GM19372 (cell line): Measurements from ENCODE around the gene SLC25A4.

Experiments
- ATAC-seq: cut with Tn5 transposase; IDR thresholded peaks from one replicate; pipeline ENCODE4 v1.9.1; 2021; ENCODE audit warnings: mild to moderate bottlenecking, low read depth, moderate library complexity; ENCODE audit not compliant: unreplicated experiment

Gene SLC25A4

DNA sequence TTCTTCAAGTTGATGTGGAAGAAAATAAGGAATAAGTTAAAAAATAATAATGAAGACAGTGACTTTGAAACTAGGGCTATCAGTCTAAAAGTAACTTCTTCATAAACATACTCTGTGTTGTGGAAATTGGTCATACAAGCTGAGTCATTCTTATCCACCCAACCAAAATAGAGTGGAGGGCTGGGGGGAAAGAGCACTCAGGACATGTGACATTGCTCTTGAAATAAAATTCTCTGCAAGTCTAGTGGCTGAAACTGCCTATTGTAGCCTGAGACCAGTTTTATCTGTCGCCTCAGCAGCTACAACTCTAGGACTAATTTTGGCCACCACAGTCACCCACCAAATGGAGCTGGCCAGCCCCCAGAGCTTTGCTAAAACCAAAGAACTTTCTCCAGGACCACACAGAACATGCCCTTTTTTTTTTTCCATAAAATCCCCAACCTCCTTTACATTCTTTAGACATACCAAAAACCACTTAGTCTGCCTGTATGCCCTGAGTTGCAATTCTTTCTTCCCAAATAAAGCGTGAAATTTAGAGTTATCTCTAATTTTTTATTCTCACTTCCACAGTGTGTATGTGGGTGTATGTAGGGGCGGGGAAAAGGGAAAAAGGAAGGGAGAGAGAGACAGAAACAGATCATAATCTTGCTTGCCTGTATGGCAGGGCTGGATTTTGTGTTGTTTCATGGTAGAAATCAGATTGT, 23.0 kb upstream of the SLC25A4 start:
- ATAC-seq: no peak

- no peak for ATAC-seq
Observed at GRCh38 chr4:185120631-185120946, 22.5 kb upstream of the SLC25A4 start.

DNA sequence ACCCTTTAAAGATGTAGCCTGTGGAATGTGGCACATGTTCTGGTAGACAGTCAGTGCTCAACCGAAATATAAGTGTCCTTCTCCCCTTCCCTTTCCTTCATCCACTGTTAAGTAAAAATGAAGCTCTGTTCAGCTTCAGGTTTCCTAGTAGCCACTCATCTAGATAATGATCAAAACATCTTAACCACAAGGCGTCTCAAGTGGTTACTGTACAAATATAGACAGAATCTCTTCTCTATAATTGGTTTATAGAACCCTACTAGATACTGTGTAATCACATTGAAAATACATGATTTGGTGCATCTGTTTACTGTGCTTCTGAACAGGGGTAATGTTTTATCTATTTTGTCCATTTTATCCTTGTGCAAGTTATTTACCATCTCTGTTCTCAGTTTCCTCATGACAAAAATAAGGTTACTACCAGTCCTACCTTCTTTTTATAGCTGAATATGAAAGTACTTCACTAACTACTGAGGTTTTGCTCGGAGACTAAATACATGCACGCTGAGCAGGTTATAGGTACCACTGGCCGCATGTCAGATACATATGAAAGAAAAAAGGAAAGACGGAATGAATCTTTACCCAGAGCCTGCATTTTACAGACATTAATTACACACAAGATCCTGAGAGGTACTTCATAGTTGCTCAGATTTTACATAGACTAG, 20.3 kb upstream of the SLC25A4 start:
- ATAC-seq: peak; percentile 61

DNA sequence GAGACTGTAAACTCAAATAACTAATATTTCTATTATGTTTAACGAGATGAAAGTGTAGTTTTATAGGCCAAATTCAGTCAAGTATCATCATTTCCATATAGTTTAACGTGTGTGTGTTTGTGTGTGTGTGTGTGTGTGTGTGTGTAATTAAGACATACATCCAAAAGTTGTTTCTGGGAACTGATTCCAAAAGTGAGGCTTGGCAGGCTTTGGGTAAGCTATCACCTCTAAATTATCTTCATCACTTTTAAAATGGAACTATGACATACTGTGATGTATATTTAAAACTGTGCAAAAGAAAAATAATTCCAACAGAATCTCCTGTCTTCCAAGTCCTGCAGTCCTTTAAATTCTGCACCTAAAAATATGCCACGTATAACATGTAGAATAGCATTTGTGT, 19.1 kb upstream of the SLC25A4 start:
- no peak for ATAC-seq

DNA sequence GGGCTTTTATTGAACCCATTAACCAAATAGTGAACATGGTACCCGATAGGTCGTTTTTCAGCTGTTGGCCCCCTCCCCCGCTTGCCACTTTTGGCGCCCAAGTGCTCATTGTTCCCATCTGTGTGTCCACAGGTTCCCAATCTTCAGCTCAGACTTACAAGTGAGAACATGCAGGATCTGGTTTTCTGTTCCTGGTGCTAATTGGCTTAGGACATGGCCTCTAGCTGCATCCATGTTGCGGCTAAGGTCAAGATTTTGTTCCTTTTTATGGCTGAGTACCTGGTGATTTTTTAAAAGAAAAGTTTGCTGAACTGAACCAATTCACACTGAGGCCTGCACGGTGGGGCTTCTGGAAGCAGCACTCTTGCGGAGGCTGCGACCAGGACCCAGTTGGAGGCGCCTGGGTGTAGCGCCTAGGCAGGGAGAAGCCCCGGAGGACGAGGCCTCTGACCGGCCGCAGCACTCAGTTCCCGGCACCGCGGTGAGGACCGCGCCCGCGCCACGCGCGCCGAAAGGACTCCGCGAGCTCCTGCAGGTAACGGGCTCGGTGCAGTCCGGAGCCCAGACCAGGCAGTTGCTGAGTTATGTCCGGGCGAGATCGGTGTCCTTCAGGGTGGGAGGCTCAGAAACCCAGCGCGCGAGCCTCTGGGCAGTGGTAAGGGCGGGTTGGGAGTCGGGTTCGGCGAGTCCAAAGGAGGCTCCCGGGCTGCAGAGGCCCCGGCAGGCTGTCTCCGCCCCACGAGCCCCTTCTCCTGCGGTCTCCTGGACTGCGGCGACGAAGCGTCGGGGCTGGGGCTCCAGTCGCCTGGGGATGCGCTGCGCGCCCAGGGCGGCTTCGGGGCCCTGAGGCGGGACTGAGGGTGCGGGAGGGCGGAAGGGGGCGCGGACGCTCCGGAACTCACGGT, 15.8 kb upstream of the SLC25A4 start:
- ATAC-seq: no peak

- ATAC-seq: peak; percentile 57
Observed at GRCh38 chr4:185128272-185129119, 14.6 kb upstream of the SLC25A4 start.

DNA sequence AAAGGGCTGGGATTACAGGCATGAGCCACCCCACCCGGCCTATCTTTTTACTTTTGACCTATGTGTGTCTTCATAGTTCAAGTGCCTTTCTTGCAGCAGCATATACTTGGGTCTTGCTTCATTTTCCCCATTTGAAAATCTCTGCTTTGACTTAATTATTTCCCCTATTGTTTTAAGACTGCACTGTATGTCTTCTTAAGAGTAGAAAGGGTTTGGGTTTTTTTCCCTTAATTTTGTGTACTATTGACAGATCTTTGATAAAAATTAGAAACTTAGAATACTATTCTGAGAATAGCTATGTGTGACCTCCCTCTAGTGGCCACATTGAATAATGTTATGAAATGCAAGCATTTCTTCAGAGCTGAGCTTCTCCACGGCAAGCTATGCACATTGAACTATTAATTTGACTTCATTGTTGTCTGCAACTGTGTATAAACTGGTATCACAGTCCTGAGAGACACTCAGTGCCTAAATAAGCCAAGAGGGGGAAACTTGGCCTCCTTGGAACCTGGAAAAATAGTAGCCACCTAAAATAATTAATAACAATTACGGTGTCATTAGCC, 8.7 kb upstream of the SLC25A4 start:
- ATAC-seq: peak; percentile 65

DNA sequence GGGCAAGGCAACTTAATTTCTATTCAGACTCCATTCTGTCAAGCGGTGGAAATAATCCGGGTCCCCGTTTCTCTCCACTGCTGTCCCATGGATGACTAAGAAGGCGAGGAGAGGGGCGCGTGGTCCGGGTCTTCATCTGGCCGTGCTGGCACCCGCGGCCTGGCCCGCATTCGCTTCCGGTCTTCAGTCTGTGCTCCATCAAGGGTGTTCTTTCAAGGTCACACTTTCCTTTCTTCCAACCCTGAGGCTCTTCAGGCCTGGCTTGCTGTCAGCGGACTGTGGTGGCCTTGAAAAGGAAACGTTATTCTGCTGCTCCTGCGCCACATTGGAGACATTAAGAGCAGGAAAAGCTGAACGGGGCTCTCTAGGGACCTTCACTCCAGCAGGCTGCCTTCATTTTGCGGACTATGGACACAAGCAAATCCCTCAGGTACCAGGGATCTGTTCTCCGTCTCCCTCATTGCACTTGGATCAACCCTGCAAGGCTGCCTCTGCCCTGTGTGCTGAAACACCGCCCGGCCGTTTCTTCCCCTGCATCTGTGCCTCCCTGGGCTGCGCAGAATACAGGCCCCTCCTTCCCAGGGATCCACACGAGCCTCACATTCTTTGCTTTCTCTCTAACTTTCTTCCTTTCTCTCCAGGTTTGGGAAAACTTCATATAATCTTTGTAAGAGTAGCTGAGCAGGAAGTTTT, 5.7 kb upstream of the SLC25A4 start:
- no peak for ATAC-seq

GRCh38 chr4:185138161-185138560, 4.9 kb upstream of the SLC25A4 start:
- ATAC-seq: no peak

DNA sequence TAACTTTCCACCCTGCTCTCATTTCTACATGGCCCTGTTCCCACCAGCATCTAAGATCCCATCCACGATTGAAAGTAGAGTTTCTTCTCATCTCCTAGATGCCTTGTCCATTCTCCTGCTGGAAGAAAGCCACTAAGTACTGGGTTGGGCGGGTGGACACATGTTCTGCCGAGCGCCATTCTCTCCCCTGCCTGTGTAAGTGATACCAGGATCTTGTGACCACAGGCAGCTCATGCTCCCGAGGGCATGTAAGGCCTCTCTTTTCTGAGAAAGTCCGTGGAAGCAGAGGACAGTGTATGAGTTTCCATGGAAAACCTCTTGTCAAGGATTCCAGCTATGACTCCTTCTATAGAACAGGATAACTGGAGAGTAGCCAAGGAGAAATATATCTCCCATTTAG, 3.3 kb upstream of the SLC25A4 start:
- no peak for ATAC-seq

- no peak for ATAC-seq
Observed at GRCh38 chr4:185141777-185142176, 1.3 kb upstream of the SLC25A4 start.

GRCh38 chr4:185142564-185142911, 528 bp upstream of the SLC25A4 start:
- no peak for ATAC-seq

GRCh38 chr4:185143601-185143969, 519 bp downstream of the SLC25A4 start:
- no peak for ATAC-seq

- no peak for ATAC-seq
Observed at GRCh38 chr4:185144601-185145240, 1.7 kb downstream of the SLC25A4 start.

DNA sequence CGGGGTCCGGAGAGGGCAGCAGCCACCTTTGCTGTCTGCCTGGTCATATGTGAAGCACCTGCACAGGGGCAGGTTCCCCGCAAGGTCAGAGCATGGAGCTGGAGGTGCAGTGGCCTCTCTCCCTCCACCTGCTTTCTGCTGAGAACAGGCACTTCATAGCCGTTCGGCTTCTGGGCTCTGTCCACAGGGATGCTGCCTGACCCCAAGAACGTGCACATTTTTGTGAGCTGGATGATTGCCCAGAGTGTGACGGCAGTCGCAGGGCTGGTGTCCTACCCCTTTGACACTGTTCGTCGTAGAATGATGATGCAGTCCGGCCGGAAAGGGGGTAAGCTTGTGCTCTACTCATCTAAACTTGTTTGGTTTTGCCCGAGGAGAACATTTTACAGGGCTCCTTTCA, 2.5 kb downstream of the SLC25A4 start:
- no peak for ATAC-seq

DNA sequence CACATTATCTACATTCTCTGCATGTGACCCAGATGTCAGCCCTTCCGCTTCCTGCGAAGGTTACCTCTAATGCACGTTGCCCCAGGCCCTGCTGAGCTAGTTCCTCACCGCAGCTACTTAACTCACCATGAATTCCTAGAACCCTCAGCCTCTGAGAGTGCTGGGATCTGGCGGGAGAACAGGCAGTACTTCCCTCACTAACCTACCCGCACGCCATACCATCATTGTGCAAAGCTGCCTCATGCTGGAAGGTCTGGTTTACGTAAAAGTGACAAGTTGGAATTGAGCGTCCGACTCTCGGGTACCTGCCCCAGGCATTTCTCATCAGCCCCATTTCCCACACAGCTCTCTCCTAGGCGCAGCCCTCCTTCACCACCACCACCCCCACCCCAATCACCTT, 6.3 kb downstream of the SLC25A4 start:
- no peak for ATAC-seq

DNA sequence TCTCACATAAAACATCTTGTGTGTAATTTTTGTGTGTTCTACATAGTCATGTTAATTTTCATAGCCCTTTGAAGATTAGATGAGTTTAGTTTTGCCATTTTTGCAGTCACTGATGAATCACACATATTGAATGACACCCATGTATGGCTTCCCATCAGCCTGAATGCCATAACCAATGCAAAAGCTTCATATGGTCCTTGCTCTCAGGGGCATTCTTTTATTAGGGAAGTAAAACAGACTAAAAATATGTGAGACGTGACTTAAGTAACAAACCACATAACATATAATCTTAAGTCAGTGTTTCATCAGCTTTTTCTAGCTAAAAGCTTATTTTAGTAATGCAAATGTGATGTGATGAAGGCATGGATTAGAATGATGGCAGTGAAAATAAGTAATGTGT, 8.2 kb downstream of the SLC25A4 start:
- ATAC-seq: no peak

GRCh38 chr4:185165605-185166063, 22.6 kb downstream of the SLC25A4 start:
- ATAC-seq: peak; percentile 97

- no peak for ATAC-seq
Observed at GRCh38 chr4:185167234-185167633, 24.2 kb downstream of the SLC25A4 start.
